GM21717 (cell line): Measurements from ENCODE around the gene SPATA21.

ENCODE experiments used
- ATAC-seq: cut with Tn5 transposase; IDR thresholded peaks from one replicate; pipeline ENCODE4 v1.9.1; 2021; ENCODE audit warnings: mild to moderate bottlenecking, moderate library complexity; ENCODE audit not compliant: unreplicated experiment

Gene SPATA21

DNA sequence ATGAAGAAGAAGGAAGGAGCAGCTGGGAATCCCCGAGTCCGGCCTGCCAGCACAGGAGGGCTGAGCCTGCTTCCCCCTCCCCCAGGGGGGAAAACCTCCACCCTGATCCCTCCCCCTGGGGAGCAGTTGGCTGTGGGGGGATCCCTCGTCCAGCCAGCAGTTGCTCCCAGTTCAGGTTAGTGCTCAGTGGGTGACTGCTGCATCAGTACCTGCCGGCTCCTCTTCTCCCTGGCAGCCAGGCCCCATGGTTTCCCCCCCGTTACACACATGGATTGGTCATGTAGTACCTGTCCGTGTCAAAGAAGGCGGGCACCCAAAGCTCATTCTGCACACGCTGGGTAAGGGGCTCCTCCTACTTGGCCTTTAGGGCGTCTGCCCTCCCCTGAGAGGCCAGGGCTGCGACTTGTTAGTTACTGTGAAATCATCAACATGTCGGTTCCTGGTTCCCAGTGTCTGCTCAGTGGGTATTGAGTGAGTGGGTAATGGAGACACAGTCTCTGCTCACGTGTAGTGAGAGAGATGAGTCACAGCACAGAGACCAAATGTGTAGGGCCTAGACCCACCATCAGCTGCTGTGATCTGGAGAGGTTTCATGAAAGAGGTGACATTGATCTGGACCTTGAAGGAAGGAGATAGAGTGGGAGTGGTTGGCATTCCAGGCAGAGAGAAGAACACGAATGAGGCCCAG, 14.8 kb upstream of the SPATA21 start:
- no peak for ATAC-seq

GRCh38 chr1:16450863-16451481, 13.7 kb upstream of the SPATA21 start:
- ATAC-seq, result no peak

- no peak for ATAC-seq
These were observed 12.4 kb upstream of the SPATA21 start for GRCh38 chr1:16449666-16450065.

DNA sequence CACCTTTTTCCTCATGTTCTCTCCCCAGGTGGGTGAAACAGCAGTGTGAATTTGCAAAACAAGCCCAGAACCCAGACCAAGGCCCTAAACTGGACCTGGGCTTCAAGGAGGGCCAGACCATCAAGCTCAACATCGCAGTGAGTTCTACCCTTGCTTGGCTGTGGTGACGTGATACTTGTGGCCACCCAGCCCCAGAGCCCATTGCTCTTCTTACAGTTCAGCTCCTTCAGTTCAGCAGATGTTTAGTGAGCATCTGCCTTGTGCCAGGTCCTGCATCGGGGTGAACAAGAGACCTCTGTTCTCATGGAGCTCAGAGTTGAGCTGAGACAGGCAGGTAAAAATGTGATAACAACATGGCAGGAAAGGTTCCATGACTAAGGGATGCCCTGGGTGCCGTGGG, 11.8 kb upstream of the SPATA21 start:
- ATAC-seq, result no peak

DNA sequence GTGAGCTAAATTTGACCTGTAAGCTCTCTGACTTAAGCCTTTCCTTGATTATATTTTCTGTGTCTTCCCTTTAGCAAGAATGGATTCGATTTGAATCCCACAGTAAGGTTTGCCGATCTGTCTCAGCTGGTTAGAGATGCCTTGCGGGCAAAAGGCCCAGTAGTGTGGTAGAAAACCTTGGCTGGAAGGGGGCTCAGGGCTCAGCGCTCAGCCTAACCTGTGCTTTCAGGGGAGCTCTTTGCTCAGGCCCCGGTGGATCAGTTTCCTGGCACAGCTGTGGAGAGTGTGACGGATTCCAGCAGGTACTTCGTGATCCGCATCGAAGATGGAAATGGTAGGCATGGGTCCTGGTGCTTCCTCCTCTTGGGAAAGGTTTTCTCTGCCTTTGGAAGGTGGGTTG, 10.4 kb upstream of the SPATA21 start:
- no peak for ATAC-seq

DNA sequence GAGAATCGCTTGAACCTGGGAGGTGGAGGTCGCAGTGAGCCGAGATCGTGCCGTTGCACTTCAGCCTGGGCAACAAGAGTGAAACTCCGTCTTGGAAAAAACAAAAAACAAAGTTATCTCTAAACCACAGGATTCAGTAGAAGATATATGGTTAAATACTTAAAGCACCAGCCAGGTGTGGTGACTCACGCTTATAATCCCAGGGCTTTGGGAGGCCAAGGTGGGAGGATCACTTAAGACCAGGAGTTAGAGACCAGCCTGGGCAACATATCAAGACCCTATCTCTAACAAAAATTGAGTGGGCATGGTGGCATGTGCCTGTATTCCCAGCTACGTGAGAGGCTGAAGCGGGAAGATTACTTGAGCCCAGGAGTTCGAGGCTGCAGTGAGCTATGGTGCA, 8.9 kb upstream of the SPATA21 start:
- no peak for ATAC-seq

DNA sequence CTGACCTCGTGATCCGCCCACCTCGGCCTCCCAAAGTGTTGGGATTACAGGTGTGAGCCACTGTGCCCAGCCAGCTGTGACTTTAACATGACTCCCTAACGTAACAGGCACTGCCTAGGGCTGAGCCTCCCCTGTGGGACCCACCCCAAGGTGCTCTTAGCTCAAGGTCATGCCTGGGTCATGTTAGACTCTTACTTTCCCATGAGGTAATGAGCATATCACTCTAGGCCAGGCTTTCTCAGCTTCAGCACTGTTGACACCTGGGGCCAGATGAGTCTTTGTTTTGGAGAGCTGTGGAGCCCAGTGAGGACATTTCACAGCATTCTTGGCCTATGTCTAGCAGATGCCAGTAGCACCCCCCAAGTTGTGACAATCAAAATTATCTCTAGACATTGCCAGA, 7.8 kb upstream of the SPATA21 start:
- ATAC-seq, result no peak

DNA sequence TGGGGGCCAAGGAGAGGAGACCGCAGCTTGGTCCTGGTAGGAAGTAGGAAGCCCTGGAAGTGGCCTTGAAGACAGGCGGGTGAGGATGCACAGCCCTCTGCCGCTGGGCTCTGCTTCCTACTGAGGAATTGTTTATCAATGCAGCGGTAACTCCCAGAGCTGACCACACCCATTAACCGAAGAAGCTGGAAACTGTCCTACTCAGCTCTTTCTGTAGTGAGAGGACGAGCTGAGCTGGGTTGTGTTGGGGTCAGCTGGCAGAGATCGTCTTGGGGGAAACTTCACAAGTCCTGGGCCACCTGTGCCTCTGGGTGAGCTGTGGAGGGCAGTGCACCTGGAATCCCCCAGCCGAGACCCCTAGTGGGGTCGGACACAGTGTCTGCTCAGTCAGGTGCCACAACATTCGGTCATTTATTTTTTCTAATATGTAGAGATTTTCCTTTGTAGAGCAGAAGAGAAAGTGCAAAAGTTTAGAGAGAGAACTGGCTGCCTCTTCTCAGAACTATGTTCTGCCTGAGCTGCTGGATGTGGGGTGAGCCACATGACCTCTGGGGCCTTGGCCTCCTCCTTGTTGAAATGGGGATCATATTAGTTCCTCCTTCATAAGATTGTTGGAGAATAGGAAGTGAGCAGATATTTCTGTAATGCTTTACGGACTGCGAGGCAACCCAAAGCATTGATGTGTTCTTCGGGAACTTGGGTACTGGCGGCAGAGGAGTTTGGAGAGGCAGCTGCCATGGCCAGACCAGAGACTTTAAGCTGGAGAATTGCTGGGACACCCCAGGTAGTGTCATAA, 6.9 kb upstream of the SPATA21 start:
- no peak for ATAC-seq

GRCh38 chr1:16442941-16443340, 5.7 kb upstream of the SPATA21 start:
- ATAC-seq, result no peak

- no peak for ATAC-seq
These were observed 5.0 kb upstream of the SPATA21 start for GRCh38 chr1:16442265-16442664.

DNA sequence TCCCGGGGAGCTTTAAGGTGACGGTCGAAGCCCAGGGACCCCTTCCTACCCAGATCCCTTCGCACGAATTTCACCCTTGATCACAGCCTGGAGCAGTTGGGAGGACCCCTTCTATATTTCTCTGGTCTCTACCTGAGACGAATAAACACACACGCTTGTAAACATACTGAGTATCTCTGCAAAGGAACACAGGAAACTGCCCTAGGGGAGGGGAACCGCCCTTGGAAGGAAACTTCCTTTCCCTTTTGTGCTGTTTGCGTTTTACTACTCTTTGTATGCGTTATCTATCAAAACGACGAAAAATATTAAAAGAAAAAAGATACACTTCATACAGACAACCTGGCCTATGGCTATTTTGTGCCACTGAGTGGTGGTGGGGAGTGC, 4.0 kb upstream of the SPATA21 start:
- ATAC-seq, result no peak

GRCh38 chr1:16440470-16441281, 3.5 kb upstream of the SPATA21 start, which contains the start of gene NECAP2:
Gene NECAP2, plus strand, starts transcription at chr1:16440724. Its CDS starts 38 bp downstream, at chr1:16440762.
- peak; percentile 81 for ATAC-seq

GRCh38 chr1:16440131-16440469, 2.9 kb upstream of the SPATA21 start:
- ATAC-seq, result peak; percentile 16

- no peak for ATAC-seq
These were observed 1.7 kb upstream of the SPATA21 start for GRCh38 chr1:16438924-16439323.

GRCh38 chr1:16438516-16438915, 1.3 kb upstream of the SPATA21 start:
- no peak for ATAC-seq

DNA sequence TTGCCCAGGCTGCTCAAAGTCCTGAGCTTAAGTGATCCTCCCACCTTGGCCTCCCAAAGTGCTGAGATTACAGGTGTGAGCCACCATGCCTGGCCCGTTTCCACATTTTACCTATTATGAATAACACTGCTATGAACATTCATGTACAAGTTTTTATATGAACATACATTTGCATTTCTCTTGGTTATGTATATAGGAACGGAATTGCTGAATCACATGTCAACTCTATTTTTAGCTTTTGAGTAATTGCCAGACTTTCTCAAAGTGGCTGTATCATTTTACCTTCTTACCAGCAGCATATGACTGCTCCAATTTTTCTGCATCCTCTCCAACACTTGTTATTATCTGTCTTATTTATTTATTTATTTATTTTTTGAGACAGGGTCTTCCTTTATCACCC, 2.7 kb downstream of the SPATA21 start:
- ATAC-seq, result no peak

DNA sequence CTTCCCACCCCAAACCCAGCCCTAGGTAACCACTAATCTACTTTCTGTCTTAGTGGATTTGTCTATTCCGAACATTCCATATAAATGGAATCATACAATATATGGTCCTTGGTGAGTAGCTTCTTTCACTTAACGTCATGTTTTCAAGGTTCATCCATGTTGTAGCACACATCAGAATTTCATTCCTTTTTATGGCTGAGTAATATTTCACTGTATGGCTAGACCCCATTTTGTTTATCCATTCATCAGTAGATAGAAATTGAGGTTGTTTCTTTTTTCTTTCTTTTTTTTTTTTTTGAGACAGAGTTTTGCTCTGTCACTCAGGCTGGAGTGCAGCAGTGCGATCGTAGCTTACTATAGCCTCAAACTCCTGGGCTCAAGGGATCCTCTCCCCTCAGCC, 3.2 kb downstream of the SPATA21 start:
- no peak for ATAC-seq

- no peak for ATAC-seq
These were observed 4.2 kb downstream of the SPATA21 start for GRCh38 chr1:16433030-16433429.

DNA sequence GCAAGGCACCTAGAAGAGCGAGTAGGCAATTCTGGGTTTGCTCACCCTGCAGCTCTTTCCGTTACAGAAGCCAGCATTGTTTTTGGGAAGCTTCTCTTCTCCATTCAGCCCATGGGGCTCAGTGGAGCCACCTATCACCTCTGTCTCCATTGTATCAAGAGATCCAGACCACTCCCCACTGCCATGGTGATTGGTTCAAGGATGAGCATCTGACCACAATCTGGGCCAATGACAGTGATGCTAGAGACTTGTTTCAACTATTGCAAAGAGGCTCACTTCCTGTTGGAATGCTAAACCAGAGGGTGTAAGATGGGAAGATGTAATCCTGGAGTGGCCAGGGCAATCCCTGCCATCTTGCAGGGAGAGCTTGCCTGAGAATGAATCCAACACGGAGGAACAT, 6.6 kb downstream of the SPATA21 start:
- no peak for ATAC-seq

DNA sequence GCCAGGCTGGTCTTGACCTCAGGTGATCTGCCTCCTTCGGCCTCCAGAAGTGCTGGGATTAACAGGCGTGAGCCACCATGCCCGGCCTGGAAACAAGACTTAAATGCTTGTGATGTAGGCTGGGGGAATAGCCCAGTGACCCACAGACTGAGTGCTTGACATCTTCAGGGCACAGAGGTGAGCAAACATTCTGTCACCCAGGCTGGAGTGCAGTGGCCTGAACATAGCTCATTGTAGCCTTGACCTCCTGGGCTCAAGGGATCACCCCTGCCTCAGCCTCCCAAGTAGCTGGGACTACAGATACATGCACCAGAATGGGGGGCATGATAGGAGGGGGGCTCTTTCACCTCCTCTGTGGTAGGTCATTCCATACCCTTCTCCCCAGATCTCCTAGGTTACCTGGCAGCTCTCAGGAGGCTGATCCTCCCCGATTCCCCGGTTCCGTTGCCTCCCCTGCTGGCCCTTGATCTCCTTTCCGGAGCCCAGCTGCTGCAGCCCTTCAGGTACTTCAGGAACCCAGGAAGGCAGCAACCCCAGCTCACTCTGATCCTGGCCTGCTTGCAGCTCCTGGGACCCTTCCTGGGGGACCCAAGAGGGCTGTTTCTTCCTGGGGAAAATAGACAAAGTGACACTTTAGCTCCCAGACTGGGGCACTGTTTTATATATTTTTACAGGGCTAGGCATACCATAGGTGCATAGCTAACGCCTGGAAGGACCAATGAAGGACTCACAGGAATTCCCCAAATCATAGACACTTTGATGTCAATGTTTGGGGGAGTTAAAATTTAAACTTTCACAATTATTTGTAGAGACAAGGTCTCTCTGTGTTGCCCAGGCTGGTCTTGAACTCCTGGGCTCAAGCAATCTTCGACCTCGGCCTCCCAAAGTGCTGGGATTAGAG, 11.8 kb downstream of the SPATA21 start:
- ATAC-seq, result no peak
